CD4-positive, alpha-beta T cell treated with Interferon alpha-2 for 1 hour (primary cell): ENCODE measurements around the gene THSD4.

Experiments
- DNase-seq, 2 donors: peaks; one replicate each; pipeline ENCODE4 v3.0.0-alpha.2; 2020 to 2022

THSD4 gene

DNA sequence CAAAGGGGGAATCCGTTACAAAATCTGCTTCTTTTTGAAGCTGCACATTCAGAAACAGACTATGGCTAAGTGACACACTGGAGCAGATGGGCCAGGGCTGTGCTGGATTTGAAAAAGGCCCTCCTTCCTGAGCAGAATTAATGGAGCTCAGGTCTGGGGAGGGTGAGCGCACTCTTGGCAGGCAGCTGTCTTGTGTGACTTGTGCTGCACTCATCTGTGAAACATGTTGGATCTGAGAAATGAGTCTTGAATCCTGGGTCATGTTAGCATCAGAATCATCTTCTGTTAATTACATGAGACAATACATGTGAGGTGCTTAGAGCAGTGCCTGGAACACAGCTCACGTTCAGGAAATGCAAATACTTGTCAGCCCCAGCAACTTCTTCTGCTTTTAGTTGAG lies 219.6 kb downstream of the THSD4 start:
- no peak for DNase-seq

- no peak for DNase-seq
These were observed 220.3 kb downstream of the THSD4 start for GRCh38 chr15:71335591-71335990.

GRCh38 chr15:71336671-71337070 lies 221.4 kb downstream of the THSD4 start:
- DNase-seq = no peak

DNA sequence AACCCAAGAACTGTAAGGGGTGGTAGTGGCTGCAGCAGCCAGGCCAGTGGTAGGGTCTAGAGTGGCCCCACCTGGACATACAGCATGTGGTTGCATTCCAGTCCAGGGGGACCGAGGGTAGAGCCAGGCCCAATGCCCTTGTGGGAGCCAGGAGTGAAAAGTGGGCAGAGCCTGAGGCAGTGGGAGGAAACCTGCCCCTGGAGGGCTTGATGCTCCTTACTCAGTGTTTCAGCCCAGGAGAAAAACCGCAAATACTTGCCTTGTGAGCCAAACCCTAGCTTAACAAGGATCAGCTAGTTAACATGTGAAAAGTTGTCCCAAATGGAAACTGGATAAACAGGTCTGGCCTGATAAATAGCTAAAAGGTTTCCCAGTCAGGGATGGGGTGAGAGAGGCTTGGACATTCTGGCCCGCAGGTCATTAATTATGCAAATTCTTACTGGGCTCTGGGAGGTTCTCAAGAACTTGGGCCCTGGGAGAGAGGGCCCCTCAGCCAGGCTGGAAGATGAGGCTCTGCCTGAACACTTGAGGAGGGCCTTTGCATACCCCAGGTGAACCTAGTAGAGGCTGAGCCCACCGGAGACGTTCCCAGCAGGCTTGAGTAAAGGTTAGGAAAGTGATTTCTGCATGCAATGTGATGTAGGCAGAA lies 222.1 kb downstream of the THSD4 start:
- no peak for DNase-seq

DNA sequence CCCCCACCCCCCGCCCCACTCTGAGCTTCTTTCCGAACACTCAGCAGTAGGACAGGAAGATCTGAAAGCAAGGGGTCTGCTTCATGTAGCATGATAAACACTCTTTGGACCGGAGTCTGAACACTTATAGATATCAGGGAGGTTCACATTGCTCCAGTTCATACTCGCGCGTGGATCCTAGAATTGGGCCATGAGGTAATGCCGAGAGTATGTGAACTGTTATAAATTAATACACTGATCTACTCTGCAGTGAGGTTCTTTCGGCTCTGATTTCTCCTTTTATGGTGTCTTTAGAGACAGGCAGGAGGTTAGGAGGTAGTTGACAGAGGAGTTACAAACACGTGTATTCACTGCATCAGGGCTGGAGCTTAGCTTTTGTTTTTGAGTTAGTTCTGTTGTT lies 223.0 kb downstream of the THSD4 start:
- DNase-seq = no peak

DNA sequence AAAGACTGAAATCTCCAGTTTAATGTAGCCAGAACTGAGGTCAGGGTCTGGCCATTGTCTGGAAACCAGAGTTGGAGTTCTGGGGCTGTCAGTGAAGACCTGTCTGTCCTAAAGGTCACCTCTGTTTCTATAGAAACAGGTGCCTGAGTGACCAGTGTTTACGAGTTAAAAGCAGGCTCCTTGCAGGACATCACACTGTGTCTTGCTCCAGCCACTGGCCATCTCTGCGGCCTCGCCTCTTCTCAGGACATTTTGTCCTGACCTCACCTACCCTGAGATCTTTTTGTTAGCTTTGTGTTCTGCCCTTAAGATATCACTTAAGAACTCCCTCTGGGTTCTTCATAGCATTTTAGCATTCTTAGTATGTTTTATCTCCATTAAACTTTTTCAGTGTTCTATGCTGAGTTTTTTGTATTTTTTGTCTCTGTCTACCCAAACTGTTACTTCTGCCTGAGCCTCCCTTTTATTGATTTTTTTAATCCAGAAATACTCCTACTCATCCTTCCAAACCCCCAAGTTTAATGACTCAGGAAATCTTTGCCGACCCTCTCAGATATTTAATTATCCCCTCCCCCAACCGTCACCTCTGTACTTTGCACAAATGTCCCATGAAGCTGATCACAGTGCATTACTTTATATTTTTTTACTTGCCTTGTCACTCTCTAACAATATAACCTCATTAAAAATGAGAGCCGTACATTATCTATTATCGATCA lies 223.7 kb downstream of the THSD4 start:
- DNase-seq = no peak

GRCh38 chr15:71341811-71342550 lies 226.7 kb downstream of the THSD4 start:
- DNase-seq = no peak

GRCh38 chr15:71342658-71343057 lies 227.4 kb downstream of the THSD4 start:
- DNase-seq = no peak

DNA sequence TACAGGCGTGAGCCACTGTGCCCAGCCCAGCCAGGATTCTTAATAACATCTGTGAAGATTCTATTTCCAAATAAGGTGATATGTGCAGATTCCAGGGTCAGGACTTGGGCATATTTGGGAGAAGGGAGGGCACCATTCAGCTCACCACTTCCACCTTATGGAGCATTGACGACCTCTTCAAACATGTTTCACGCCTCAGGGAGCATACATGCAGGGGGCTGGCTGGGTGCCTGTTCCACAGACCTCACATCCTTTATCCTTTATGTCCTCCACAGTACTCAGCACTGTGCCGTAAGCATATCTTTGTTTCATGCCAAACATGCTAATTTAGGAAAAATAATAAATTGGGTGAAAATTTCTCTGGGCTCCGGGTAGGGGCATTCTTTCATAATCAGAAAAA lies 229.0 kb downstream of the THSD4 start:
- no peak for DNase-seq

- no peak for DNase-seq
These were observed 229.9 kb downstream of the THSD4 start for GRCh38 chr15:71345186-71345585.

DNA sequence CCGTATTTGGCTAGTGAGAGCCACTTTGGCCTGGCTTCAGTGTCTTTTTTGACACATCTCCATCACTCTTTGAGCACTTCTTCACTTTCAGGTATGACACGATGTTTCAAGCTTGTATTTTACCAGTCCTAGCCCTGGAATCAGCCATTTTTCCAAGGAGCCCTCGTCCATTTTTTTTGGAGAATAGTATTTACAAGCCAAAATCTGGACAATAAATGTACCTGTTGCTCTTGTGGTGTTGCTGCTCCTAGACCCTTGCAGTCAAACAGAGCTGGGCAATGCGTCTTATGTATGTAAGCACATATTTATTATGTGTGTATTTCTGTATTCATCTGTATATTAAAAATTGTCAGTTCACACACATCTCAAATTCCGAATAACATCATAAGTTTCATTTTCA lies 231.2 kb downstream of the THSD4 start:
- no peak for DNase-seq

DNA sequence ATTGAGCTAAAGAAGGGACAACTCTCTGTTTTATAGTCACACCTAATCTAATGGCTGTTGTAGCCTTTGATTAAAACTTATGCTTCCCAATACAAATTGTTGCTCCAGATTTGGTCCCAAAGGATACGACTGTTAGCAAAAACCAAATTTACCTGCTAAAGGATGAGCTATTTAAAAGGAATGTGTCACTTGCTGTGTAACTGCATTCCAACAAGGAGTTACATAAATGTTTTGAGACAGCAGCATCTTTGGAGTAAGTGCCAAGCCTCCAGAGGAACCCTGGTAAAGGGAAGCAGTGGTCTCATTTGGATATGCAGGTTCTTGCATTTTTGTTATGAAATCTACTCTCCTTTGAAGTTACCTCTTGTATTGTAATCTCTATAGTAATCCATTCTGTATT lies 233.3 kb downstream of the THSD4 start:
- DNase-seq = no peak

GRCh38 chr15:71349336-71349735 lies 234.1 kb downstream of the THSD4 start:
- no peak for DNase-seq

DNA sequence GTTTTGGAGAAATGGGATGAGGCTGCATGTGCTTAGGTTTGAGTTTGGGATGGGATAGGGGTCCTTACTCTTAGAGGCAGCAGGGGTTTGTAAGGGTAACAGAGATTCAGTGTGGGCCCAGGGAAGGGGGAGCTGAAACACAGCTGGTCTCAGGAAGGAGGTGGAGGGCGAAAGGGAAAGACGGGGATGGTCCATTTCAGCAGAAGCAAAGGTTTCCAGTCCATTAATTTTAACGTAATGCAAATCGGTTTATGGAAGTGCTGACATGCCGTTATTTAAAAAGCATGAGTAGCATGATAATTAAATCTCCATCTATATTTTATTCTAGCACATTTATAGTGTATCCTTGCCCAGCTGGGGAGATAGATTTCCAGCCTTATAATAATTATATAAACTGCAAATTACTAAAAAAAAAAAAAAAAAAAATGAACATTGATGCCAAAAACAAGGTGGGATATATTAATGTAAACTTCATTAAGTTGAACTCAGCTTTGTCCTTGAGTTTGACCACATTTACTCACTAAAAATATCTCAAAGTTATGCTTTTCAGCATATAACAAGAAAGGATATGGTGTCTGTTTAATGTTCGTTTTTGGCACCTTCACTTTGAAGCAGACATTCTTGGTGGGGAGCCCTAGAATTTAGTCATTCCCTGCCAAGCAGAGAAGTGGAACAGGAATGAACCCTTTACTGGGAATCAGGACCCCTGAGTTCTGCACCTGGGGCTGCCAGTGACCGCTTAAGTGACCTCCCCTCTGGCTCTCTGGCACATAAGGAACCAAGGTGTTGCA lies 234.7 kb downstream of the THSD4 start:
- DNase-seq = no peak

- no peak for DNase-seq
These were observed 235.5 kb downstream of the THSD4 start for GRCh38 chr15:71350622-71351378.

DNA sequence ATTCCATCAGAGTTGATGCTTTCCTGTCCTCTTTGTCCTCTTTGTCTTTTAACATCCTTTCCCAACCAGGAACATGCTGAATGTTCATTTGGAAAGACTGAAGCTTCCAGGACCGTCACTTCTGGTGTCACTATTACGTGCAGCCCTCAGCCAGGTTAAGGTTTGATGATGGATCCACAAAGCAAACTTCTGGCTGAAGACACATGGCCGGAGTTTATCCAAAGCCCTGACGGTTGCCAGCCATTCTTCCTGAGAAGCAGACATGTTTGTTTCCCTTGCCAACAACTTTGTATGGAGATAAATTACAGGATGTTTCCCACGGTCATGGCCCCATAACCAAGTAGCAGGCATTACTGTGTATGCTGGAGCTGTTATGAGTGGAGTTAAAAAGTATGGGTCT lies 236.9 kb downstream of the THSD4 start:
- no peak for DNase-seq

DNA sequence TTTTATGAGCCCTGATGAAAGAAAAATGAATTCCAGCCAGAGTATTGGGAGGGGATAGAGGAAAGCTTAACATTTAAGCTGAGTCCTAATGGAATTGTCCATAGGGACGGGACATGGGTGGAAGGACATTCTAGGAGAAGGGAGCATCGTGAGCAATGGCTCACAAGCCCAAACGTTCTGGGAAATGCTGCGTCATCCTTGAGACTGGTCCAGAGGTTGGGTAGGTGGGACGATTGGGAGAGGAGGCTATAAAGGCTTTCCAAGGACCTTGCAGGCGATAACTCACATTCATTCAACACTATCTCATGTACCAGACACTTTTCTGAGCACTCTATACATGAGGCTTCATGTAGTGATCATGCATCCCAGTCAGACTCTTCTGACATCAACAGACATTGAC lies 237.5 kb downstream of the THSD4 start:
- DNase-seq = no peak

GRCh38 chr15:71353171-71353570 lies 237.9 kb downstream of the THSD4 start:
- DNase-seq = no peak

DNA sequence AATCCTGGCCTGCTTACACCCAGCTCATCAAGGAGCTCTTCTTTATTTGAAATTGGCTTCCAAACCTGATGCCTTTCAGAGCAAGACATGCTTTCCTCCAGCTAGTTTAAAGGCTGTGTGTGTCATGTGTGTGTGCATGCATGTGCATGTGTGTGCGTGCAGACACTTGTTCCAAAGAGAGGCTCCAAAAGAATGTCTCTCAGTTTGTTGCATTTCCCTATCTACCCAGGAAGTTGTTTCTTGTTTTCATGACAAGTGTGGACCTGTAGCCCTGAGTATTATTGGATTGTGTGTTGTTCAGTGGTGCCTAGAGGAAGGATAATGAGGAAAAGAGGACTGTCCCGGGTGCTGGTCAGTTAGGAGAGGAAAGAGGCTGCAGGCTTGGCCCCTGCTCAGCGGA lies 240.0 kb downstream of the THSD4 start:
- DNase-seq = no peak

- DNase-seq = no peak
These were observed 242.1 kb downstream of the THSD4 start for GRCh38 chr15:71357321-71357732.

GRCh38 chr15:71357967-71358366 lies 242.7 kb downstream of the THSD4 start:
- no peak for DNase-seq

GRCh38 chr15:71359246-71359645 lies 244.0 kb downstream of the THSD4 start:
- DNase-seq = no peak

DNA sequence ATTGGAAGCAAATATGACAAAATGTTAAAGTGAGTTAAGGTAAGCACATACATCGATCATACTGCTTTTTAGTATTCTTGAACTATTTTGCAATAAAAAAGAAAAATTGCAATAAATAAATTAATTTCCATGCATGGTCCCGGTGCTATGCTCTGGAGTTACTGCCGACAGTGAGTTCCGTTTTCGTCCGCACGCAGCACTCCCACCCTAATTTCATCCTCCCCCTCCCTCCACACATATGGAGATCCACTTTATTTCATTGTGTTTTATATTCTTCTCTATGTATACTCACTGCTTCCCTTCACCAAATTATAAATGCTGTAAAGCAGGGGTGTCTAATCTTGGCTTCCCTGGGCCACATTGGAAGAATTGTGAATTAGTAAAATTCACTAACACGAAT lies 247.3 kb downstream of the THSD4 start:
- no peak for DNase-seq
